Sigmoid colon (tissue), 7 donors: ENCODE measurements around the gene MUC6. TPM values are rescaled to one million over a fixed set of nuclear protein-coding genes. Genes with fewer than 3 reads are reported as not detected.

Experiments
- DNase-seq: peaks from one replicate; pipeline ENCODE4 v3.0.0-alpha.2; 2019
- H3K27ac ChIP-seq, 4 donors: fragments of 200-600 bp; sonication (generic); one replicate each; pipeline ENCODE4 v1.5.1; 2016 to 2019; ENCODE audit warnings: mild to moderate bottlenecking in 1 of 4
- H3K27me3 ChIP-seq, 3 donors: fragments of 200-600 bp; sonication (generic); one replicate each; pipeline ENCODE4 v1.5.1; 2019; ENCODE audit warnings: mild to moderate bottlenecking in 1 of 3
- H3K36me3 ChIP-seq, 4 donors: fragments of 200-600 bp; sonication (generic); one replicate each; pipeline ENCODE4 v1.5.1; 2016 to 2019
- H3K4me1 ChIP-seq, 4 donors: fragments of 200-600 bp; sonication (generic); one replicate each; pipeline ENCODE4 v1.5.1; 2017 to 2019
- H3K4me3 ChIP-seq, 4 donors: fragments of 200-600 bp; sonication (generic); one replicate each; pipeline ENCODE4 v1.5.1; 2017 to 2019; ENCODE audit warnings: mild to moderate bottlenecking in 2 of 4, moderate library complexity in 1 of 4
- H3K9me3 ChIP-seq, 4 donors: fragments of 200-600 bp in 3 of 4; sonication (generic) in 3 of 4; one replicate each; pipeline versions ENCODE4 v1.5.1 to v1.6.1; 2013 to 2019
- EP300 ChIP-seq, 4 donors: sonication (generic); formaldehyde crosslinking; IDR thresholded peaks; one replicate each; pipeline ENCODE4 v1.6.1; 2017; ENCODE audit warnings: antibody characterized with exemption in 4 of 4
- POLR2A ChIP-seq, 2 donors: fragments of 450-650 bp; IDR thresholded peaks; one replicate each; pipeline ENCODE4 v1.6.1; 2016; ENCODE audit warnings: antibody characterized with exemption in 2 of 2, mild to moderate bottlenecking in 2 of 2, moderate library complexity in 2 of 2
- POLR2AphosphoS5 ChIP-seq, 4 donors: sonication (generic); formaldehyde crosslinking; IDR thresholded peaks; one replicate each; pipeline ENCODE4 v1.6.1; 2017; ENCODE audit warnings: antibody characterized with exemption in 4 of 4
- WGBS, 2 donors: extraction: QIAGEN DNeasy Blood & Tissue Kit; methylation state at CpG; one replicate each; pipeline ENCODE4 v1.1.7; 2013; 5-methylcytosine and 5-hydroxymethylcytosine counted together
- intact Hi-C: fragments of 100-400 bp; cut with DNase I; formaldehyde crosslinking; loops from one replicate; pipeline ENCODE4 v1.15.1; 2023
- polyA plus RNA-seq, 3 donors: library from polyadenylated mRNA; stranded (reverse); fragments of 200-250 nt; gene quantifications; one replicate each; pipeline ENCODE4 v1.2.3, GENCODE V29; 2013
- total RNA-seq, 4 donors: library from RNA; depleted of rRNA; stranded (reverse); fragments of >200 nt; gene quantifications; one replicate each; pipeline ENCODE4 v1.1.0, GENCODE V29; 2016
- TF ChIP-seq, protein P1 (sequence below), 4 experiments: fragments of 450-650 bp in 3 of 4; fragments of 200-600 bp in 1 of 4; IDR thresholded peaks; one replicate each; pipeline ENCODE4 v1.5.1; 2016 to 2019; ENCODE audit warnings: antibody characterized with exemption in 4 of 4, mild to moderate bottlenecking in 3 of 4, moderate library complexity in 2 of 4
- donor health status: healthy with polysubstance abuse.
- donor health status: Bipolar disorder and iron deficiency.
- donor health status: healthy.

The MUC6 gene
- total and polyA plus RNA-seq, 7 donors = under 0.01 to 0.04 TPM; not detected in 5

DNA sequence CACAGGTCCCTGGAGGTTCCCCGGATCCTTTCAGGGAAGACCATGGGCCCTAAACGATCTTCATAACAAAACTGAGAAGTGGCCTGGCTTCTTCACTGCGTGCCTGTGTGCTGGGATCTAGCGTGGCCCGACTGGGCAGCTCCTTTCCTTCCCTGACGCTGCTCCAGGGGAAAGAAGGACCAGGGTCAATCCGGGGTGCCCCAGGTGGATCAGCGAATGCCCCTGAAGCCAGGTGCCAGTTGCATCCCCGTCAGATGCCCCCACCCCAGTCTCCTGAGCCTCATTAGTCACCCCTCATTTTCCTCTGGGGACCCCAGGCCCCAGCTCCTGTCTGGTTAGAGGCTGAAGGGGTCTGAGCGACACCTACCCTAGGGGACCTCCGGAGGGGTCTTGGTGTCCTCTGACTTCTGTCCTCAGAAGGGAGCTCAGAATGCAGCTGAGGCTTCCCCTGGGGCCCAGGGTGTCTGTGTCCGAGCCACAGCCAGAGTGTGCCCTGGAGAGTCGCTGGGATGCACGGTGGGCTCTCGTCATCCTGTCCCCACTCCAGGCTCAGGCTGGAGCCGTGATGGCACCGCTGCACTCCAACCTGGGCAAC is 18.7 kb upstream of the MUC6 start:
- intact Hi-C loops = no loop called here
- Histone ChIP-seq H3K4me1 (no peaks in the 10 kb centered on the region), H3K36me3 (no peaks in the 10 kb centered on the region), H3K27ac (no peak overlapping the region), H3K27me3 (peaks cover 21 to 62% (median 45%) of the 10 kb centered on the region in 3 donors), H3K9me3 (no peaks in the 10 kb centered on the region), H3K4me3 (no peak overlapping the region)
- TF ChIP-seq POLR2A (IDR thresholded peaks at IDR 0.05) (no peak), EP300 (IDR thresholded peaks at IDR 0.05) (no peak), POLR2AphosphoS5 (IDR thresholded peaks at IDR 0.05) (no peak)
- TF ChIP-seq, protein P1, sequence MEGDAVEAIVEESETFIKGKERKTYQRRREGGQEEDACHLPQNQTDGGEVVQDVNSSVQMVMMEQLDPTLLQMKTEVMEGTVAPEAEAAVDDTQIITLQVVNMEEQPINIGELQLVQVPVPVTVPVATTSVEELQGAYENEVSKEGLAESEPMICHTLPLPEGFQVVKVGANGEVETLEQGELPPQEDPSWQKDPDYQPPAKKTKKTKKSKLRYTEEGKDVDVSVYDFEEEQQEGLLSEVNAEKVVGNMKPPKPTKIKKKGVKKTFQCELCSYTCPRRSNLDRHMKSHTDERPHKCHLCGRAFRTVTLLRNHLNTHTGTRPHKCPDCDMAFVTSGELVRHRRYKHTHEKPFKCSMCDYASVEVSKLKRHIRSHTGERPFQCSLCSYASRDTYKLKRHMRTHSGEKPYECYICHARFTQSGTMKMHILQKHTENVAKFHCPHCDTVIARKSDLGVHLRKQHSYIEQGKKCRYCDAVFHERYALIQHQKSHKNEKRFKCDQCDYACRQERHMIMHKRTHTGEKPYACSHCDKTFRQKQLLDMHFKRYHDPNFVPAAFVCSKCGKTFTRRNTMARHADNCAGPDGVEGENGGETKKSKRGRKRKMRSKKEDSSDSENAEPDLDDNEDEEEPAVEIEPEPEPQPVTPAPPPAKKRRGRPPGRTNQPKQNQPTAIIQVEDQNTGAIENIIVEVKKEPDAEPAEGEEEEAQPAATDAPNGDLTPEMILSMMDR (IDR thresholded peaks at IDR 0.05) = no peak
- DNase-seq = peak; percentile 61
- 77 to 87% methylated on average over 17 of the region's 17 CpGs for WGBS, 2 donors

DNA sequence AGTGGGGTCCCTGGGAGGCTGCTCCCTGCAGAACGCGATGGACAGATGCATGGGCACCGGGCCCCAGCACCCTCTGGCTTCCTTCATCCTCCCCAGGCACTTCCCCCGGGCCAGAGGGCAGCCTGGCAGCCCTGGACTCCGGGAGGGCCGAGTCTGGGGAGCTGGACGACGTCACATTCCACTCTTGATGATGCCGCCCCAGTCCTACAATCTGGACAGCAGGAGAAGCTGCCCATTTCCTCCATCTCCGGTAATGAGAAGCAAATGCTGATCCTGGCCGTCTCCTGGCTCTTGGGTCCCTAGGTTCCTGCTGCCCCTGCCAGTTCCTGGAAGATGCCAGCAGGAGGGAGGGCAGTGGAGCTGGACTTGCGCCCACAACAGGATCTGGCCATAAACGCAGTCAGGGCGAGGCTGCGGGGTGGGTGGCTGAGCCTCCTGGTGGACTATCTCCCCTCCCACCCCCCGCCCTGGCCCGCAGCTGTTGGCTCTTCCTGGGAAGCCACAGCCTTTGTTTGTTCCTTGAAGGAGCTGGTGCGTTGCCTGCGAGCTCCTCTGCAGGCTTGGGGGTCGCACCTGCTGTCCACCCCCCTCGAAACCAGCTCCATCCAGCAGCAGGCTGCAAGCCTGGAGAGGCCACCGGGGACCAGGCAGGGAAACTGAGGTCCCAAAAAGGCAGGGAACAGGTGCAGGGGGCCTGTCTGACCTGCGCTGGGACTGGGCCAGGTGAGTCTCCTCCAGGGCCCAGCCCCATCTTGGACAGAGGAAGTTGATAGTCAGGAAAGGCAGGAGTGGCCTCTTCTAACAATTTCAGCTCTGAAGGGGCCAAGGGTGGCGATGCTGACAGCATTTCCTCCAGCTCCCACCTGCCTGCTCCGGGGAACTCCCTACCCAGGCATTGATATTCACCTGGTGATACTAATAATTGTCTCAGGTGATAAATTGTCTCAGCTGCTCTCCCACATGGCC is 17.9 kb upstream of the MUC6 start:
- H3K4me3 ChIP-seq = no peak overlapping the region
- H3K36me3 ChIP-seq = no peaks in the 10 kb centered on the region
- peak; percentile 59 for DNase-seq
- H3K27ac ChIP-seq = peak overlapping the region in 1 of 4 donors; percentile 22
- H3K4me1 ChIP-seq = no peaks in the 10 kb centered on the region
- 9 to 59% methylated on average over 25 of the region's 25 CpGs for WGBS, 2 donors
- H3K27me3 ChIP-seq = peaks cover 22 to 69% (median 53%) of the 10 kb centered on the region in 3 donors
- intact Hi-C loops = no loop called here
- H3K9me3 ChIP-seq = no peaks in the 10 kb centered on the region
- TF ChIP-seq POLR2AphosphoS5 (IDR thresholded peaks at IDR 0.05) (peak in 1 of 4 donors; percentile 17), EP300 (IDR thresholded peaks at IDR 0.05) (no peak), POLR2A (IDR thresholded peaks at IDR 0.05) (peak in 1 of 2 donors; percentile 42)
- TF ChIP-seq, protein P1 (IDR thresholded peaks at IDR 0.05) = peak in 1 of 4 experiments; percentile 11

DNA sequence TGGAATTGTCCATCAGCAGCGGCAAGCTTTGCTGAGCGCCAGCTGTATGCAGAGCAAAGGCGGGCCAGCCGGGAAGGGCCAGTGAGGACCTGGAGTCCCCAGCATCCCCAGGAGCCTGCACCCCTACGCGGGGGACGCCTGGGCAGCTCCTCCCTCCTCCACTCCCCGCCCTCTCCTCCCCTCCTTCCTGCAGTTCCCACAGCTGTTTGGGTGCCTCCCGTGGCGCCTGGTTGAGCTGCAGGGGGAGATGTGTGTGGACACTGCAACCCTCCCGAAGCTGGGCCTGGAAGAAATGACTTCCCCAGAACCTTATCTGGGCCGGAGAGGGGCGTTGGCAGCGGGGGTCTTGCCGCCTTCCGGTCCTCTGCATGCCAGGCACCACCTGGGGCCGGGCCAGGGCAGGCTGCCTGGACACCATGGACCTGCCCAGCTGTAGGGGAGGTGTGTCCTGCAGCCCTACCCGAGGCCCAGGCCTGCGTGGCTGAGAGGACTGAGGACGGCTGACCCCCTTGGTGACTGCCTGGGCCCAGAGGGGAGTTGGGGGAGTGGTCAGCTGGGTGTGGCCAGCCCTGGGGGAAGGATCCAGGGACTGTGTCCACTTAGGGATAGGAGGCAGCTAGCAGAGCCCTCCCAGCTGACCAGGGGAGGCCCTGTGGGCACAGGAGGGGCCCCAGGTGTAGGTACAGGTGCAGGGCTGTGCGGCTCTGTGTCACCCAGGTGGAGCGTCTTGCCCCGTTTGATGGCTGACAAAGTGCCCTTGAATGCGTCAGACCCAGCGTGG is 16.8 kb upstream of the MUC6 start:
- intact Hi-C loops = no loop called here
- WGBS, 2 donors = 27 to 63% methylated on average over 25 of the region's 25 CpGs

More for the DNA sequence above, 16.8 kb upstream of the MUC6 start:
- H3K27ac ChIP-seq = no peak overlapping the region
- no peak overlapping the region for H3K4me3 ChIP-seq
- peaks cover 22 to 78% (median 61%) of the 10 kb centered on the region in 3 donors for H3K27me3 ChIP-seq
- H3K36me3 ChIP-seq = no peaks in the 10 kb centered on the region
- no peaks in the 10 kb centered on the region for H3K9me3 ChIP-seq
- peak; percentile 58 for DNase-seq
- no peaks in the 10 kb centered on the region for H3K4me1 ChIP-seq
- TF ChIP-seq EP300 (IDR thresholded peaks at IDR 0.05) = no peak
- TF ChIP-seq, protein P1 (IDR thresholded peaks at IDR 0.05) = no peak
